ENCODE results near the gene SLC24A4.

DNA sequence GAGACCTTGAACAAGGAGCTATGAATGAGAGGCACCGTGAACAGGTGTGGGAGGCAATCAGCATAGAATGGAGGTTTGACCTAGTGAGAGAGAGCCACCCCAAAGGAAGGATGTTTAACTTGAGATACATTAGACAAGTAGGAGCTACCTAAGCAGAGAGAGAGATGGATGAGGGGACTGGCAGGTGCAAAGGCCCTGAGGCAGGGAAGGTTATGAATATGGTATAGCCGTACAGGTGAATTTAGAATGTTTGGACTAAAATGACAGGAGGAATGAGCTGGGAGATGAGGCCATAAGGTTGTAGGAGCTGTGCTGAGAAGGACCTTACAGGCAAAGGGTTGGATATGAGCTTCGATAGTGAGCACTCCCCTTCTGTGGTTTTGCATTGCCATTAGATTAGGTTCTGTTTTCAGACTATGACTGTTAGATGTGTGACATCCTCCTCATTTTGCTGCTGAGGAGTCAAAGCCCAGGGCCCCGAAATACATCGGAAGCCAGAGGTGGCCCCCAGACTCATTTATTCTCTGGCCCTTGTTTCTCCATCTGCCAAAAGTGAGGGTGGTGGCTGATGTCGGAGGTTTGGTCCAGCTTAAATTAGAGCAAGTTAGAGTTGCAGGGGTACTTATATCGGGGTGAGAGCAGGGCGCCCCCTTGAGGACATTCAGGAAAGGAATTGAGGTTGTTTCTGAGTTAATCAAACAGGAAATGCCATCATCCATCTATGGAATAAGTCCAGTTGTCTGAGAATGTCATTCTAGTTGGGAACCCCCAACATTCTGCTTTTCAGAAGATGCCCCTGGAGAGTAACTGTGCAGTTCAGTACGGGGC lies 29.4 kb downstream of the SLC24A4 start:
- TF ChIP-seq, protein P1, sequence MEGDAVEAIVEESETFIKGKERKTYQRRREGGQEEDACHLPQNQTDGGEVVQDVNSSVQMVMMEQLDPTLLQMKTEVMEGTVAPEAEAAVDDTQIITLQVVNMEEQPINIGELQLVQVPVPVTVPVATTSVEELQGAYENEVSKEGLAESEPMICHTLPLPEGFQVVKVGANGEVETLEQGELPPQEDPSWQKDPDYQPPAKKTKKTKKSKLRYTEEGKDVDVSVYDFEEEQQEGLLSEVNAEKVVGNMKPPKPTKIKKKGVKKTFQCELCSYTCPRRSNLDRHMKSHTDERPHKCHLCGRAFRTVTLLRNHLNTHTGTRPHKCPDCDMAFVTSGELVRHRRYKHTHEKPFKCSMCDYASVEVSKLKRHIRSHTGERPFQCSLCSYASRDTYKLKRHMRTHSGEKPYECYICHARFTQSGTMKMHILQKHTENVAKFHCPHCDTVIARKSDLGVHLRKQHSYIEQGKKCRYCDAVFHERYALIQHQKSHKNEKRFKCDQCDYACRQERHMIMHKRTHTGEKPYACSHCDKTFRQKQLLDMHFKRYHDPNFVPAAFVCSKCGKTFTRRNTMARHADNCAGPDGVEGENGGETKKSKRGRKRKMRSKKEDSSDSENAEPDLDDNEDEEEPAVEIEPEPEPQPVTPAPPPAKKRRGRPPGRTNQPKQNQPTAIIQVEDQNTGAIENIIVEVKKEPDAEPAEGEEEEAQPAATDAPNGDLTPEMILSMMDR (IDR thresholded peaks at IDR 0.05) = no peak
- no peak for TF ChIP-seq POLR2A (IDR thresholded peaks at IDR 0.05)
- TF ChIP-seq POLR2AphosphoS5 (IDR thresholded peaks at IDR 0.05) = no peak

Data from breast epithelium (tissue), 3 donors.